Hepatocyte (in vitro differentiated cells): ENCODE data around the gene CACNA2D4.

Experiments
- EZH2 ChIP-seq: fragments of 200-600 bp; sonication (generic); IDR thresholded peaks from 2 replicates; pipeline ENCODE4 v1.6.1; 2016; ENCODE audit warnings: antibody characterized with exemption, mild to moderate bottlenecking, borderline replicate concordance
- TF ChIP-seq, protein P1 (sequence below): fragments of 200-600 bp; sonication (generic); IDR thresholded peaks from 2 replicates; pipeline ENCODE4 v1.5.1; 2016; ENCODE audit warnings: antibody characterized with exemption, mild to moderate bottlenecking; ENCODE audit not compliant: poor library complexity

DNA sequence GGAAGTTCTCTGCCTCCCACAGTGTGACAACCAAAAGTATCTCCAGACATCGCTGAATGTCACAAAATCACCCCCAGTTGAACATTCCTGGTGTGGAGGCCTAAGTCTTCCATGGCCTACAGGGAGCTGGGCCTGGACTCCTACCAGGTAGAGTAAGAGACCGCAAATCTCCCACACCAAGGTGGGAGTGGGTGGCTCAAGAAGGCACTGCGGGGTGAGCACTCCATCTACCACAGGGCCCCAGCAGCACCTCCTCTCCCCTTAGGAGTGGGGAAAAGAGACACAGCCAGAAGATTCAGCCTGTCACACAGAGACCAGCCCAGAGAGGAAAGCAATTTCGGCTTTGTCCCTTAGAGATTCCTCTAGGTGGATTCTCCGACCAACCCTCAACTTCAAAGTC is 72.6 kb downstream of the CACNA2D4 start:
- TF ChIP-seq, protein P1, sequence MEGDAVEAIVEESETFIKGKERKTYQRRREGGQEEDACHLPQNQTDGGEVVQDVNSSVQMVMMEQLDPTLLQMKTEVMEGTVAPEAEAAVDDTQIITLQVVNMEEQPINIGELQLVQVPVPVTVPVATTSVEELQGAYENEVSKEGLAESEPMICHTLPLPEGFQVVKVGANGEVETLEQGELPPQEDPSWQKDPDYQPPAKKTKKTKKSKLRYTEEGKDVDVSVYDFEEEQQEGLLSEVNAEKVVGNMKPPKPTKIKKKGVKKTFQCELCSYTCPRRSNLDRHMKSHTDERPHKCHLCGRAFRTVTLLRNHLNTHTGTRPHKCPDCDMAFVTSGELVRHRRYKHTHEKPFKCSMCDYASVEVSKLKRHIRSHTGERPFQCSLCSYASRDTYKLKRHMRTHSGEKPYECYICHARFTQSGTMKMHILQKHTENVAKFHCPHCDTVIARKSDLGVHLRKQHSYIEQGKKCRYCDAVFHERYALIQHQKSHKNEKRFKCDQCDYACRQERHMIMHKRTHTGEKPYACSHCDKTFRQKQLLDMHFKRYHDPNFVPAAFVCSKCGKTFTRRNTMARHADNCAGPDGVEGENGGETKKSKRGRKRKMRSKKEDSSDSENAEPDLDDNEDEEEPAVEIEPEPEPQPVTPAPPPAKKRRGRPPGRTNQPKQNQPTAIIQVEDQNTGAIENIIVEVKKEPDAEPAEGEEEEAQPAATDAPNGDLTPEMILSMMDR: no peak
- no peak for TF ChIP-seq EZH2
